Ishikawa (cell line): Measurements from ENCODE around the gene NTSR1.

Experiments used
- CEBPB ChIP-seq: IDR thresholded peaks from 2 replicates; pipeline ENCODE4 v1.6.1; 2012
- CREB1 ChIP-seq: IDR thresholded peaks from 2 replicates; pipeline ENCODE4 v1.6.1; 2012; ENCODE audit warnings: low read depth
- EGR1 ChIP-seq: IDR thresholded peaks from 2 replicates; pipeline ENCODE4 v1.6.1; 2012
- EP300 ChIP-seq: IDR thresholded peaks from 2 replicates; pipeline ENCODE4 v1.6.1; 2012; ENCODE audit warnings: borderline replicate concordance
- FOXM1 ChIP-seq: IDR thresholded peaks from 2 replicates; pipeline ENCODE4 v1.6.1; 2012; ENCODE audit warnings: low read depth, borderline replicate concordance
- NFIC ChIP-seq: IDR thresholded peaks from 2 replicates; pipeline ENCODE4 v1.6.1; 2012
- RAD21 ChIP-seq: IDR thresholded peaks from 2 replicates; pipeline ENCODE4 v1.6.1; 2012; ENCODE audit warnings: low read depth
- TAF1 ChIP-seq: IDR thresholded peaks from 2 replicates; pipeline ENCODE4 v1.6.1; 2012; ENCODE audit warnings: low read depth, mild to moderate bottlenecking
- TCF12 ChIP-seq: IDR thresholded peaks from 2 replicates; pipeline ENCODE4 v1.6.1; 2012; ENCODE audit warnings: low read depth
- TEAD4 ChIP-seq: IDR thresholded peaks from 2 replicates; pipeline ENCODE4 v1.6.1; 2012
- YY1 ChIP-seq: IDR thresholded peaks from 2 replicates; pipeline ENCODE4 v1.6.1; 2012; ENCODE audit warnings: low read depth
- ZBTB7A ChIP-seq: IDR thresholded peaks from 2 replicates; pipeline ENCODE4 v1.6.1; 2012; ENCODE audit warnings: low read depth
- TF ChIP-seq, protein P1 (sequence below): IDR thresholded peaks from 2 replicates; pipeline ENCODE4 v1.6.1; 2012; ENCODE audit warnings: low read depth, mild to moderate bottlenecking
- TF ChIP-seq, protein P2 (sequence below): IDR thresholded peaks from 2 replicates; pipeline ENCODE4 v1.6.1; 2012
- TF ChIP-seq, protein P3 (sequence below): IDR thresholded peaks from 2 replicates; pipeline ENCODE4 v1.6.1; 2012

Gene NTSR1

DNA sequence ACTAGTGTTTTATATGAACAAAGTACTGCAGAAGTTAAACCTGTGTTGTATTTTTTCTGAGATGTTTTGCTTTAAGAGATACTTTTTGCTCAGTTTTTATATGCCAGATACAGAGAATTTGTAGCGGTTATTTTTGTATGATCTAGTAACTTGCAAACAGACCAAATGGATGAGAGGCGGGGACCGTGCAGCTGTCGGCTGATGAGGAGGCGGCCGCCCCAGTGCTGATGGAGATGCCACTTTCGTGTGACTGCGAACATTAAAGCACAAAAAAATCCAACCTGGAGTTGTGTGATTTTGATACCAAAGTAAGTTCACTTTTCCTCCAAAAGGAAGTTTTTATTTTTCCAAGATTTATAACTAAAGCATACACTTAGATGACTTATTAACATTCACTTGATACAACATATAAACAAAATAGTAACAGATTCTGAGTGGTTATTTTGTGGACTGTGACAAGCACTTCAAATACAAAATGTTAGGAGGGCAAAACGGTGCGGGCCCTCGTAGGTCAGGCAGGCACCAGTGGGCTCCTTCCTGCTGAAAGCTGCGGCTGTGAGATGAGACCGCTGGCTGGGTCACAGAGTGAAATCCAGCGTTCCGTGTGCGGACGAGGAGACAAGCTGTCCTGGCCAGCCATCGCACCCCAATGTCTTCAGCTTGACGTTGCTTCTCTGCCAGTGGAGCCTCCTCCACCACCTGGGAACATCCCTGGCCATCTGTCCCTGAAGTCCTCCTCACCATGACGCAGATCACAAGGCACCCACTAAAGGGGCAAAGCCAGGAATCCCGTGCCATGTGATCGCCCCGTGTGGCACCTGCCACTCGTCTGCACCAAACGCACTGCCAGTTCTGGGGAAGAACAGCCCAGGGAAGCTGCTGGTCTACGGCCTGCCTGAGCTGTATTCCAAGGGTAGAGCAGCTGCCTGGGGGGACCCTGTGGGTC is 92.0 kb downstream of the NTSR1 start:
- TF ChIP-seq RAD21 (no peak), CEBPB (no peak), CREB1 (no peak), TCF12 (no peak), TAF1 (no peak), YY1 (no peak), EP300 (no peak), NFIC (no peak), EGR1 (no peak), ZBTB7A (no peak), FOXM1 (no peak), TEAD4 (no peak)
- TF ChIP-seq, protein P1, sequence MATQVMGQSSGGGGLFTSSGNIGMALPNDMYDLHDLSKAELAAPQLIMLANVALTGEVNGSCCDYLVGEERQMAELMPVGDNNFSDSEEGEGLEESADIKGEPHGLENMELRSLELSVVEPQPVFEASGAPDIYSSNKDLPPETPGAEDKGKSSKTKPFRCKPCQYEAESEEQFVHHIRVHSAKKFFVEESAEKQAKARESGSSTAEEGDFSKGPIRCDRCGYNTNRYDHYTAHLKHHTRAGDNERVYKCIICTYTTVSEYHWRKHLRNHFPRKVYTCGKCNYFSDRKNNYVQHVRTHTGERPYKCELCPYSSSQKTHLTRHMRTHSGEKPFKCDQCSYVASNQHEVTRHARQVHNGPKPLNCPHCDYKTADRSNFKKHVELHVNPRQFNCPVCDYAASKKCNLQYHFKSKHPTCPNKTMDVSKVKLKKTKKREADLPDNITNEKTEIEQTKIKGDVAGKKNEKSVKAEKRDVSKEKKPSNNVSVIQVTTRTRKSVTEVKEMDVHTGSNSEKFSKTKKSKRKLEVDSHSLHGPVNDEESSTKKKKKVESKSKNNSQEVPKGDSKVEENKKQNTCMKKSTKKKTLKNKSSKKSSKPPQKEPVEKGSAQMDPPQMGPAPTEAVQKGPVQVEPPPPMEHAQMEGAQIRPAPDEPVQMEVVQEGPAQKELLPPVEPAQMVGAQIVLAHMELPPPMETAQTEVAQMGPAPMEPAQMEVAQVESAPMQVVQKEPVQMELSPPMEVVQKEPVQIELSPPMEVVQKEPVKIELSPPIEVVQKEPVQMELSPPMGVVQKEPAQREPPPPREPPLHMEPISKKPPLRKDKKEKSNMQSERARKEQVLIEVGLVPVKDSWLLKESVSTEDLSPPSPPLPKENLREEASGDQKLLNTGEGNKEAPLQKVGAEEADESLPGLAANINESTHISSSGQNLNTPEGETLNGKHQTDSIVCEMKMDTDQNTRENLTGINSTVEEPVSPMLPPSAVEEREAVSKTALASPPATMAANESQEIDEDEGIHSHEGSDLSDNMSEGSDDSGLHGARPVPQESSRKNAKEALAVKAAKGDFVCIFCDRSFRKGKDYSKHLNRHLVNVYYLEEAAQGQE, result no peak
- TF ChIP-seq, protein P2, sequence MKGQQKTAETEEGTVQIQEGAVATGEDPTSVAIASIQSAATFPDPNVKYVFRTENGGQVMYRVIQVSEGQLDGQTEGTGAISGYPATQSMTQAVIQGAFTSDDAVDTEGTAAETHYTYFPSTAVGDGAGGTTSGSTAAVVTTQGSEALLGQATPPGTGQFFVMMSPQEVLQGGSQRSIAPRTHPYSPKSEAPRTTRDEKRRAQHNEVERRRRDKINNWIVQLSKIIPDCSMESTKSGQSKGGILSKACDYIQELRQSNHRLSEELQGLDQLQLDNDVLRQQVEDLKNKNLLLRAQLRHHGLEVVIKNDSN, result no peak

DNA sequence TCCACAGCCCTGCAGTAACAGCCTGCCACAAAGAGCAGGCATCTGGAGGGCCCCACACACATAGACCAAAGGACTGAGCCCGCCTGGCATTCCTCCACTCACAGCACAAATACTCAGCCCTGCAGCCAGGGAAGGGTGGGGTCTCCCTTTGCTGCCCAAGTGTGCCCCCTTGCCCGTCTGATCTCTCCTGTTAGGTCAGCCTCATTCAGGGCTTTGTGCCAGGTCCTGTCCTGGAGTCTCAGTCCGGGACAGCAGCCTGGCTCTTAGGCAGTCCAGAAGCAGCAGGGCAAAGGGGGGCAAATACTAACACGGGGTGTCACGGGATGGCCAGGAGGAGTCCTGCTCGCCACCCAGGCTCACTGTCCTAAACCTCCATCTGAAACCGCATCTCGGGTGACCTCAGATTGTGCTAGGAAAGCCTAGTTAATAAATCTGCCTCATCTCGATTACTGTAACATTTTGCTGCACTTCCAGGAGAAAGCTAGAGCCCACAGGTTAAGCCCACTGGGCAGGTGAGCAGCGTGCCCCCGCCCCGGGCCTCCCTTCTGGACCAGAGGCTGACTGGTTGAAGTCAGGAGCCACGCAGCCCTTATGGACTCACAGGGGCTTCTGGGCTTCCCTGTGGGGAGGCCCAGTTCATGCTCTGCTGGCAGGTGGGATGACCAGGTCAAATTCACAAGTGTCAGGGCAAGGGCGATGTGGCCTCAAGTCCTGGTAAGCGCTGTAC is 92.8 kb downstream of the NTSR1 start:
- TF ChIP-seq NFIC, result no peak
- TF ChIP-seq RAD21, result no peak
- TF ChIP-seq, protein P2, result no peak
- no peak for TF ChIP-seq FOXM1
- TF ChIP-seq EP300, result no peak
- no peak for TF ChIP-seq ZBTB7A

DNA sequence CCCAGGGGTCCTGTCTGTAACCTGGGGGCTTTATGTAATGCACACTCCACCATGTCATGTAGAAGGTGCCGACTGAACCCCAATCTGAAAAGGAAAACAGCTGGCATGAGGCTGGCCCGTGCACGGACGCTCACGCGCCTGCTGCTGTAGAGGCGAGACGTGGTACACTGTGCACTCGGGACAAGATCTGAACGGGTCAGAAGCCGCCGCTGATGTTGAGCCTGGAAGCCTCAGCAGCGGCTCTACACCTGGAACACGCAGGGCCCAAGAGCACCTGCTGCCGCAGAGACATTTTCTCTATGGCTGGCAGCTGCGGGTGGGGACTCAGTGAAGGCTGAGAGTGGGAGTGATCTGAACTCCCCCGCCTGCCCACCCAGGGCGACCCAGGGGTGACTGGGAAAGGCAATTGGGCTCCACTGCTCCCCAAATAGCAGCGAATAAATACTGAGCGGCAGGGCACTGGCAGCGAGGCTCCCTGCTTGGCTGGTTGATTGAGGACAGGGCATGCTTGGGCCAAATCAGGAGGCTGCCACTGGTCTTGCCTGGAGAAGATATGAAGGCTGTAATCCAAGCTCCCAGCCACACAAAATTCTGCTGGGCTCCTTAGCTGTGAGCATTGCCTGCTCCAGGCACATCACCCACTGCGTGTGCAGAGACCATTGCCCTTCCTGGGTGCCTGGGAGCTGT is 93.5 kb downstream of the NTSR1 start:
- TF ChIP-seq CREB1 (no peak), TEAD4 (no peak), YY1 (no peak), NFIC (no peak), EGR1 (no peak), TAF1 (no peak)
- TF ChIP-seq, protein P1, result no peak
- TF ChIP-seq, protein P2, result no peak
- TF ChIP-seq, protein P3, sequence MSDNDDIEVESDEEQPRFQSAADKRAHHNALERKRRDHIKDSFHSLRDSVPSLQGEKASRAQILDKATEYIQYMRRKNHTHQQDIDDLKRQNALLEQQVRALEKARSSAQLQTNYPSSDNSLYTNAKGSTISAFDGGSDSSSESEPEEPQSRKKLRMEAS, result no peak

DNA sequence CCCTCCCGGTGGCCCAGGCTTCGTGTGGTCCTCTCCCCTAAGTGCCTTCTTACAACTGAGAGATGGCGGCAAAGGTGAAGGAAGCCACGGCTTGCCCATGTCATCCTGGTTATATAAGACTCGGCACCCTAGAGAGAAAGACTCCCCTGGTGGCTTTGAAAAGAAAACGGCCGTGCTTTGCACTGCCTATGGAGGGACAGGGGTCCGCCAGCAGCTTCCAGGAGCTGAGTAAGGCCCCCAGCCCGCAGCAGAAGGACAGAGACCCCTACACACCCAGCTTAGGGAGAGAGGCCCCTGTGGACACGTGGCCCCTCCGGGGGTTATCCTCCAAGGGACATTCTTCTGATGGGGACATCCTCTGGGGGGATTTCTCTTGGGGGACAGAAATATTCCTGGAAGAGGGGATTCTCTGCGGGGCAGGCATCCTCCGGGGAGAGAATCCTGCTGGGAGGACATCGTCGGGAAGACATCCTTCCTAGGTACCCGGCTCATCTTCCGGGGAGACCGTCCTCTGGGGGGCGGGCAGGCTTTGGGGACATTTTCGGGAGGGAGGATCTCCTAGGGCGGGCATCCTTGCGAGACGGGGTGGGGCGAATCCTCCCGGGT is 95.5 kb downstream of the NTSR1 start:
- TF ChIP-seq, protein P3, result no peak
- TF ChIP-seq TCF12 (no peak), CEBPB (no peak), TEAD4 (no peak), YY1 (no peak), TAF1 (no peak), ZBTB7A (no peak), RAD21 (no peak), NFIC (no peak), EP300 (no peak), EGR1 (no peak), CREB1 (no peak), FOXM1 (no peak)
- TF ChIP-seq, protein P1, result no peak
- TF ChIP-seq, protein P2, result no peak
